Stimulated activated memory B cell treated with anti-CD40 and anti-IgM and Interleukin-4, amounts not matched to agents 10 μg/mL and 1 μg/mL and 100 μg/mL, for 72 hours (primary cell): ENCODE measurements around the gene PHRF1.

Experiments
- ATAC-seq: fragments of 150-1000 bp; cut with Tn5 transposase; 2 replicates; pipeline ENCODE4 v1.10.0; 2021
- H3K27ac Mint-ChIP-seq: one replicate; pipeline ENCODE4 v1.8.0; 2022; ENCODE audit warnings: mild to moderate bottlenecking, mixed read lengths
- H3K27me3 Mint-ChIP-seq: one replicate; pipeline ENCODE4 v1.8.0; 2022; ENCODE audit warnings: mixed read lengths
- H3K36me3 Mint-ChIP-seq: one replicate; pipeline ENCODE4 v1.8.0; 2022; ENCODE audit warnings: mixed read lengths
- H3K4me1 Mint-ChIP-seq: one replicate; pipeline ENCODE4 v1.8.0; 2022; ENCODE audit warnings: mixed read lengths
- H3K4me3 Mint-ChIP-seq: one replicate; pipeline ENCODE4 v1.8.0; 2022; ENCODE audit warnings: mild to moderate bottlenecking, moderate library complexity, mixed read lengths
- H3K9me3 Mint-ChIP-seq: one replicate; pipeline ENCODE4 v1.8.0; 2022; ENCODE audit warnings: mixed read lengths

Gene PHRF1

GRCh38 chr11:551131-551530, 25.1 kb upstream of the PHRF1 start:
- Mint-ChIP-seq H3K4me3 (no peak overlapping the region), H3K27me3 (no peaks in the 10 kb centered on the region), H3K9me3 (no peaks in the 10 kb centered on the region), H3K27ac (no peak overlapping the region), H3K36me3 (no peaks in the 10 kb centered on the region), H3K4me1 (peaks cover 11% of the 10 kb centered on the region)
- ATAC-seq = no peak

GRCh38 chr11:551596-551995, 24.7 kb upstream of the PHRF1 start:
- H3K27me3 Mint-ChIP-seq = no peaks in the 10 kb centered on the region

GRCh38 chr11:553083-553987, 22.9 kb upstream of the PHRF1 start:
- ATAC-seq = no peak
- Mint-ChIP-seq H3K27me3 (no peaks in the 10 kb centered on the region), H3K4me1 (peaks cover 16% of the 10 kb centered on the region)

More at GRCh38 chr11:551596-551995, 24.7 kb upstream of the PHRF1 start:
- peaks cover 15% of the 10 kb centered on the region for H3K4me1 Mint-ChIP-seq
- no peak overlapping the region for H3K4me3 Mint-ChIP-seq
- ATAC-seq = no peak
- no peak overlapping the region for H3K27ac Mint-ChIP-seq
- no peaks in the 10 kb centered on the region for H3K36me3 Mint-ChIP-seq
- H3K9me3 Mint-ChIP-seq = no peaks in the 10 kb centered on the region

GRCh38 chr11:553988-554340, 22.3 kb upstream of the PHRF1 start:
- no peak overlapping the region for H3K27ac Mint-ChIP-seq
- H3K9me3 Mint-ChIP-seq = no peaks in the 10 kb centered on the region
- H3K4me1 Mint-ChIP-seq = peaks cover 12% of the 10 kb centered on the region
- no peaks in the 10 kb centered on the region for H3K27me3 Mint-ChIP-seq
- H3K4me3 Mint-ChIP-seq = peak overlapping the region; percentile 35
- no peaks in the 10 kb centered on the region for H3K36me3 Mint-ChIP-seq
- no peak for ATAC-seq

More at GRCh38 chr11:553083-553987, 22.9 kb upstream of the PHRF1 start:
- no peaks in the 10 kb centered on the region for H3K36me3 Mint-ChIP-seq
- H3K27ac Mint-ChIP-seq = no peak overlapping the region
- no peak overlapping the region for H3K4me3 Mint-ChIP-seq
- no peaks in the 10 kb centered on the region for H3K9me3 Mint-ChIP-seq

- Mint-ChIP-seq H3K27me3 (no peaks in the 10 kb centered on the region), H3K9me3 (no peaks in the 10 kb centered on the region), H3K4me3 (peak overlapping the region; percentile 60), H3K27ac (no peak overlapping the region), H3K4me1 (peaks cover 12% of the 10 kb centered on the region), H3K36me3 (no peaks in the 10 kb centered on the region)
- ATAC-seq = peak; percentile 81
These were observed 21.6 kb upstream of the PHRF1 start for GRCh38 chr11:554428-555226.

DNA sequence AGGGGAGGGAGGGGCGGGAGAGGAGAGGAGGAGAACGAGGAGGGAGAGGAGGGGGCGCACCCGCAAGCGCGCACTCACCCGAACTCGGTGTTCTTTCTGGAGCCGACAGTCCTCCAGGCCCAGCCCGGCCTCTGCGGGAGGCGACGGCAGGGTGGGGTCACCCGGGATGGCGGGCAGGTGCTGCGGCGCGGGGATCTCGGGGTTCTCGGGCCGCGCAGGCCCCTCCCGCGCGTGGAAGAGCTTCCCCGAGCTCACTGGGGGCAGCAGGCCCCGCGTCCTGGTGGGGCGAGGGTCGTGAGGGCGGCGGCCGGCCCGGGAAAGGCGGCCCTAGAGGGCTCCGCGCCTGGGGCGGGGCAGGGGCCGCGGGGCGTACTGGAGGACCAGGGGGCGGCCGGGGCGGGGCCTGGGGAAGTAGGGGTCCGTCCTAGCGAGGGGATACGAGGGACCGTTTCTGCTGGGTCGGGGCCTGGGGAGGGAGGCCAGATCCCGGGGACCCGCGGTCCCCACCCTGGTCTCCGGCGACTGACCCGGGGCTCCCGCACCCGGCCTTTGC, 21.0 kb upstream of the PHRF1 start:
- ATAC-seq = no peak

DNA sequence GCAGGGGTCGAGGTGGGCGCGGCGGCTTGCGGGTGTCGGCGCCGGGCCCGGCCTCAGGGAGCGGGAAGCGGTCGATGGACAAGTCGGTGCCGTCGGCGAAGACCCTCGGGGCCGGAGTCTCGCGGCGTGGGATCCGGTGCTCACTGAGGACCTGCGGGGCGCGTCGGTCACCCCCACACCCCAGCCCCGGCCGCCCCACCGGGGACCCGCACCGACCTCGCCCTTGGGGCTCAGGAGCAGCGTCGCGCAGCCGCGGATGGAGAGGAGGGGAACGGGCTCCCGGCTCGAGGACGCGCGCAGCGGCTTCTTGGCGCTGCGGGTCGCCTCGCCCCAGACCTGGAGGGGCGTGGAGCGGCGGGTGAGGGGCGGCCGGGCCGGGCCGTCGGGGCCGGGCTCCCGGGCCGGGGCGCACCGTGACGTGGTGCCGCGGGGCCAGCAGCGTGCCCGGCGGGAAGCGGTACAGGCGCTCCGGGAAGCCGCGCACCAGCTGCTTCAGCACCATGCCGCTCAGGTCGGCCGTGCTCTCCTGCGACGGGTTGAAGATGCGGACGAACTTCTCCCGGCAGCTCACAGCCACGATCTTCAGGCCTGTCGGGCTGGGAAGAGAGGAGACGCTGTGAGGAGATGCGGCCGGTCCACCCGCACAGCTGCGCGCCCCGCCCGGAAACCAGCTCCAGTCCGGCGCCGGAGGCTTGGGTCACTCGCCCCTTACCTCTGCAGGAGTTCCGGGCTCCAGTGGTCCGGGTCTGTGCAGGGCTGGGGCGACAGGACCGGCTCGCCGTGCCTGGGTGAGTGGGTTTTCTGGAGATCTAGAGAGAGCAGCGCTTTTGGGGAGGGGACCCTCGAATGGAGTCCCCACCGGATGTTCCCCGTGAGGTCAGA, 20.2 kb upstream of the PHRF1 start:
- Mint-ChIP-seq H3K36me3 (no peaks in the 10 kb centered on the region), H3K27me3 (no peaks in the 10 kb centered on the region), H3K9me3 (no peaks in the 10 kb centered on the region), H3K4me3 (no peak overlapping the region), H3K27ac (no peak overlapping the region), H3K4me1 (peaks cover 19% of the 10 kb centered on the region)
- no peak for ATAC-seq

More for the DNA sequence above, 21.0 kb upstream of the PHRF1 start:
- H3K4me3 Mint-ChIP-seq = peak overlapping the region; percentile 60
- peaks cover 19% of the 10 kb centered on the region for H3K4me1 Mint-ChIP-seq
- no peak overlapping the region for H3K27ac Mint-ChIP-seq
- H3K36me3 Mint-ChIP-seq = no peaks in the 10 kb centered on the region
- H3K27me3 Mint-ChIP-seq = no peaks in the 10 kb centered on the region
- no peaks in the 10 kb centered on the region for H3K9me3 Mint-ChIP-seq

- H3K4me3 Mint-ChIP-seq = no peak overlapping the region
- no peak for ATAC-seq
These were observed 19.5 kb upstream of the PHRF1 start for GRCh38 chr11:556662-557256.

DNA sequence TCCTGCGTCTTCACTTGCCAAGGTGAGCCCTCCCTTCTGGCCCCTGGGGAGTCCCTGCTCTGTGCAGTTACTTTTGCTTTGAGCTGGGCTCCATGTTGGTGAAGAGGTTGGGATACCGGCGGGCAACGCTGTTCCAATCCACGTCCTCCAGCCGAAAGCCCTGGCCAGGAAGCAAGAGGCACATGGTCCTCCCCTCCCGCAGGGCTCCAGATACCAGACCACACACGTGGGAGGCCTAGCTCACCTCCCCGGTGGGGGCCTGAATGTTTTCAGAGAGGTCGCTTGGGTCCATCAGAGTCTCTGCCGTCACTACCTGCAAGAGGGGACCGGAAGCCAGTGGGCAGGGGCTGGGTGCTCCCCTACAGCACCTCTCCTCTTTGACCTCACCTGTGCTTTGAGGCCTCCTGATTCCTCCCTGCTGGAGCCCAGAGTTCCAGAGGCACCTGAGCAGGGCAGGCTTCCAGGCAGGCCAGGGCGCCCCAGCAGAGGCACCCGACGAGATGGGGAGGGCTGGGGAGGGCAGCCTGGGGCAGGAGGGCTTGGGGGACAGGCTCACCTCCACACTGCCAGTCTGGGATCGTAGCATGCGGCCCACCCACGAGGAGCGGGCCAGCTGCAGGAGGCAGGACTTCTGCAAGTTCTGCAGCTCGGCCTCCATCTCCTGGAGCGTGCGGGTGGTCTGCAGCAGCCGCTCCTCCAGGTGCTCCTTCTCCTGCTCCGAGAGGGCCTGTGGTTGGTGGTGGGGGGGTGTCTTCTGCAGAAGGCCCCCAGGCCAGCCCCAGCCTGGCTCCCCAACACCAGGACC, 18.7 kb upstream of the PHRF1 start:
- Mint-ChIP-seq H3K4me3 (no peak overlapping the region), H3K27ac (no peak overlapping the region), H3K27me3 (no peaks in the 10 kb centered on the region), H3K9me3 (no peaks in the 10 kb centered on the region), H3K4me1 (peaks cover 27% of the 10 kb centered on the region), H3K36me3 (no peaks in the 10 kb centered on the region)
- ATAC-seq = no peak

More at GRCh38 chr11:556662-557256, 19.5 kb upstream of the PHRF1 start:
- peaks cover 26% of the 10 kb centered on the region for H3K4me1 Mint-ChIP-seq
- H3K36me3 Mint-ChIP-seq = no peaks in the 10 kb centered on the region
- H3K9me3 Mint-ChIP-seq = no peaks in the 10 kb centered on the region
- no peaks in the 10 kb centered on the region for H3K27me3 Mint-ChIP-seq
- no peak overlapping the region for H3K27ac Mint-ChIP-seq

DNA sequence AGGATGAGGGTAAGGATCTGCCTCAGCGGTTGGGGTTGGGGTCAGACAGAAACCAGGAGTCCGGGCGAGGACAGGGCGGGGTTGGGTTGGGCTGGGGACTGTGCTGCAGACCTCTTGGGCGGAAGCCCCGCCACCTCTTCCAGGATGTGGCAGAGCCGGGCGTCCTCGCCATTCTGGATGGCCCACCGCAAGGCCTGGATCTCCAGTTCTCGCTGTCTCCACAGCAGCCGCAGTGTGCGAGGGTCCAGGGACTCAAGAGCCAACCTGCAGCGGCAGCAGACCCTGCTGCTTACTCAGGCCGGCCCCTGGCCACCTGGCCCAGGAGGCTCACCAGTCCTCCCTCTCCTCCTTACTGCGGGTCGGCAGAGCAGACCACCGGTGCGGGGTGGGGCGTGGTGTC, 17.8 kb upstream of the PHRF1 start:
- no peak for ATAC-seq
- Mint-ChIP-seq H3K27me3 (no peaks in the 10 kb centered on the region), H3K27ac (no peak overlapping the region)

DNA sequence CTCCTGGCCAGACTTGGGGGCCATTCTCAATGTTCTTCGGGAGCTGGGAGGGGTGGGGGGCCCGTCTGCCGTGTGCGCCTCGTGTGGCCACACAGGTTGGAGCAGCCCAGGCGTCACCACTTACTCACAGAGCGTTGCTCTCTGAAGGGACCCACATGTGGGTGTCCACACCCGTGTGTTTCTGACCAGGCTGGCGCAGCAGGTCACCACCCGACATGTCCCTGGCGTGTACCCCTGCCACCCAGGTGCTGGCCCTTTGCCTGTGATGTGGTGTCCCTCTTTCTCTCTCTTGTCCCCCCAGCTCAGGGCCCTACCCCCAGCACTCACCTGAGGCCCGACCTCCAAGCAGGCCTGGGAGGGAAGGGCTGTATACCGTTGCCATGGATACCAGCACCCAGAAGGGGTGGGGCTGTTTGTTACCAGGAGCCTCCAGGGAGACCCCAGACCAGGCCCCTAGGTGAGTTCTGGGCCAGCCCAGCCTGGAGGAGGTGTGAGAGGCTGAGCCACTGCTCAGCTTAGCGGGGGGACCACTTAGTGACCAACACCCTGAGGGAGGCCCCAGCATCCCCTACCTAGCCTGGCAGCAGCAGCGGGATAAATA, 17.1 kb upstream of the PHRF1 start:
- H3K4me3 Mint-ChIP-seq = no peak overlapping the region
- H3K9me3 Mint-ChIP-seq = no peaks in the 10 kb centered on the region
- H3K27ac Mint-ChIP-seq = peak overlapping the region; percentile 83
- H3K4me1 Mint-ChIP-seq = peaks cover 27% of the 10 kb centered on the region
- peaks cover 5% of the 10 kb centered on the region for H3K36me3 Mint-ChIP-seq
- H3K27me3 Mint-ChIP-seq = no peaks in the 10 kb centered on the region
- no peak for ATAC-seq

More for the DNA sequence above, 17.8 kb upstream of the PHRF1 start:
- Mint-ChIP-seq H3K4me1 (peaks cover 27% of the 10 kb centered on the region), H3K36me3 (peaks cover 1% of the 10 kb centered on the region), H3K9me3 (no peaks in the 10 kb centered on the region), H3K4me3 (no peak overlapping the region)

DNA sequence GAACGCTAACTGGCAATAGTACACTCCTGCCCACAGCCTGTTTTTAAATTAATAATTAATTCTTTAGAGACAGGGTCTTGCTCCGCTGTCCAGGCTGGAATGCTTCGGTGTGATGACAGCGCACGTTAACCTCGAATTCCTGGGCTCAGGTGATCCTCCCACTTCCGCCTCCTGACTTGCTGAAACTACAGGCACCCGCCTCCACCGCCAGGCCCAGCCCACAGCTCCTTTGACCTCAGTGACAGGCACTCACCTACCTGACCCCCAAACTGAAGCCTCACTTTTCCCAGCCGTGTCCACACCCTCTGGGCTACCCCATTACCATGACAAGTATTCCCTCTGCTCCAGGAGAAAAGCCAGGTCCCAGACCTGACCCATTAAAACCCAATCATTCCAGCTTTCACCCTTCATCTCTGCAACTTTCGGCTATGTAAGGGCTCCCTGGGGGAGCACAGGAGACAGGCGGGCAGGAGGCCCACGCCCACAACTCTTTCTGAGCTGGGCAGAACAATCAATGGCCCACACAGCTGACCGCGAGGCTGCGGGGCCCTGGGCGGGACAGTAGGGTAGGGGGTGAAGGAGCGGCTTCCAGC, 16.5 kb upstream of the PHRF1 start:
- peak overlapping the region; percentile 82 for H3K4me3 Mint-ChIP-seq
- no peak for ATAC-seq
- peaks cover 27% of the 10 kb centered on the region for H3K4me1 Mint-ChIP-seq
- H3K27ac Mint-ChIP-seq = peak overlapping the region; percentile 83
- no peaks in the 10 kb centered on the region for H3K9me3 Mint-ChIP-seq
- no peaks in the 10 kb centered on the region for H3K27me3 Mint-ChIP-seq
- peaks cover 5% of the 10 kb centered on the region for H3K36me3 Mint-ChIP-seq
